A172 (cell line): ENCODE data around the gene DPYSL5. TPM values are rescaled to one million over a fixed set of nuclear protein-coding genes. Genes with fewer than 3 reads are reported as not detected.

Source experiments
- DNase-seq: peaks from one replicate; pipeline ENCODE4 v3.0.0-alpha.2; 2015; ENCODE audit warnings: low spot score
- total RNA-seq: library from RNA; depleted of rRNA; stranded (reverse); fragments of >200 nt; shearing (Covaris generic); gene quantifications from 2 replicates; pipeline ENCODE4 v1.2.3, GENCODE V29; 2014

Gene DPYSL5
- total RNA-seq, 1 experiment from 2014 or later: 8.4 TPM

DNA sequence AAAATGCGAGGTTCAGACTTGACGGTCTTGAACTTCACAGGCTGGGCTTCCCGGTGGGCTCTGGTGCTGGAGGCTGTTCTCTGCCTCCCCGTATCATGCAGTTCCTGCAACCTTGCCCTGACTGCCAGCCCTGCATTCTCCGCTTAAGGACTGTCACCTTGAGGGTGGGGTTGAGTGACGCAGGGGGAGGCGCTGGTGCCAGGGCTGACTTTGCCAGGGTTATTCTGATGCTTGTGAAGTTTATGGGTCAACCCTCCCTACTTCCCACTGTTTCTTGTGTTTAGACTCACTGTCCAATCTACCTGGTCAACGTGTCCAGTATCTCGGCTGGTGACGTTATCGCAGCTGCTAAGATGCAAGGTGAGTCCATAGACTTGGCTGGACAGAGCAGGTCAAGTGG lies 85.0 kb downstream of the DPYSL5 start:
- DNase-seq: no peak

DNA sequence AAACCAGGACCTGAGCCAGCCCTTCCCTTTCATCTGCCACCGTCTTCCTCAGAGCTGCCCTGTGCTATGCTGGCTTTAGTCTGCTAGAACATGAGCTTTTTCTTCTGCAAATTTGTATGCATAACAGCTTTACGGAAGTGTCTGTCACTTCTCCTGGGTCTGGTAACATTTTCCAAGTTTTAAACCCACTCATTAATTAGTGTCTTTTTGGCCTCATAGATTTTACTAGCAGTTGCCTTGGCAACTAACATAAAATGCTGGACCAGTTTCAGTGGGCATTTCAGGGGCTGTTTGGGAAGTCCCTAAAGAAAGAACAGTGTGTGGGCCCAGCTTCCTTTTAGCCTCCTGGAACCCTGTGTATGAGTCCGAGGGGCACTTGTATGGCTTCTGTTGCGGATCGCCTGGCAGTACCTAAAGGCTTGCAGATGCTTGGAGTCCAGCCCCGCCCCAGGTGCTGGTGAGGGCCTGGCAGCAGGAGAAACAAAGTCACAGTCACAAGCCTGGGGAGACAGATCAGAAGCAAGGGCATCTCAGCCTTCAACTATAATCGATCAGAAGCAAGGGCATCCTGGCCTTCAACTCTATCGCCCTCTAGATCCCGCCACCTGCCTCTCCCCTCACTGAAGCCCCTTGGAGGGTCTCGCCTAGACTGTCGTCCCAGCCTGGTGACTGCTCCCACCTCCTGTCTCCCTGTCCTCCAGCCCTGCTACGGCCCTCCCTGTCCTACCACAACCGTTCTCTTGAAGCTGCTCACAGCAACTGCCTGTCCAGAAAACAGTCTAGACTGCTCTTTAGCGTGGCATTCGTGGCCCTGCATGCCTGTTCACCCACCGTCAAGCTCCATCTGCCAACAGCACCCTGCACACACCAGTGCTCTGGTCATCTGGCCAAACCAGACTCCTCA lies 85.8 kb downstream of the DPYSL5 start:
- no peak for DNase-seq

DNA sequence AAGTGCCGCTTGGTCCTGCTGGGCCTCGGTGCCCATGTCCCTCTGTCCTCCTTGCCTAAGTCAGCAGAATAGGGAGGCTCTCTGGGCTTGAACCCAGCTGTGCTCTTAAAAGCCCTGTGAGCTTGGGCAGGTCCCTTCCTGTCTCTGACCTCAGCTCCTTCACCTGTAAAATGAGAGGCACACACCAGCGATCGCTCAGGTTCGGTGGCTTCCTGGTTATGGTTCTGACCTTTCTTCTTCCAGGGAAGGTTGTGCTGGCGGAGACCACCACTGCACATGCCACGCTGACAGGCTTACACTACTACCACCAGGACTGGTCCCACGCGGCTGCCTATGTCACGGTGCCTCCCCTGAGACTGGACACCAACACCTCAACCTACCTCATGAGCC lies 86.4 kb downstream of the DPYSL5 start:
- DNase-seq: no peak

DNA sequence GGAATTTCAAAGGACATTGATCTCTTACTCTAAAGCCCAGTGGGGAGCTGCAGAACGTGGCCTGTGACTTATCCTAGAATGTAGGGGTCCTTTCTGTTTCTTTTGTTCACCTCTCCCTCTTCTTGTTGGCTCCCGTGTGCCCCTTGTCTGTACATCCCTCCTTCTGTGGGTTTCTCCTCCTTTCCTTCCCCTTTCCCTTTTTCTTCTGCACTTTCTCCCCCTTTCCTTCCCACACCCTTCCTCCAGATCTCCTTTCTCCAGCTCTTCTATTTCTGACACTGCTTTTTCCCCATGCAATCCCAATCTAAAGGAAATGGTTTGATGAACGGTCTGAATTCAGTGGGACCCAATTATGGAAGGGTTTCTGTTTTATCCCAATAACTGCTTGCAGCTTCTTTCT lies 87.1 kb downstream of the DPYSL5 start:
- DNase-seq: no peak

DNA sequence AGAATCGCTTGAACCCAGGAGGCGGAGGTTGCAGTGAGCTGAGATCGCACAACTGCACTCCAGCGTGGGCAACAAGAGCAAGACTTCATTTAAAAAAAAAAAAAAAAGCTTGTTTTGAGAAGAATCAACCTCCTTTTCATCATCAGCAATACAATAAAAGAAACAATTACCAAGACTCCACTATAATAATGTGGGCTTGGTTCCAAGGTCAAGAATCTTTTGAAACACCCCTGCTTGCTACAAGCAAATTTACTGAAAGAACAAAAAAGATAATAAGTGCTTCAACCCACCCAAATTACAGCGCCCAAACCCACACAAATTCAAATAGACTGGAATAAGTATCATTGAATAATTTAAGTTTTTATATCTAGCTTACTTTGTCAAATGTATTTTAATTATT lies 88.9 kb downstream of the DPYSL5 start:
- no peak for DNase-seq

DNA sequence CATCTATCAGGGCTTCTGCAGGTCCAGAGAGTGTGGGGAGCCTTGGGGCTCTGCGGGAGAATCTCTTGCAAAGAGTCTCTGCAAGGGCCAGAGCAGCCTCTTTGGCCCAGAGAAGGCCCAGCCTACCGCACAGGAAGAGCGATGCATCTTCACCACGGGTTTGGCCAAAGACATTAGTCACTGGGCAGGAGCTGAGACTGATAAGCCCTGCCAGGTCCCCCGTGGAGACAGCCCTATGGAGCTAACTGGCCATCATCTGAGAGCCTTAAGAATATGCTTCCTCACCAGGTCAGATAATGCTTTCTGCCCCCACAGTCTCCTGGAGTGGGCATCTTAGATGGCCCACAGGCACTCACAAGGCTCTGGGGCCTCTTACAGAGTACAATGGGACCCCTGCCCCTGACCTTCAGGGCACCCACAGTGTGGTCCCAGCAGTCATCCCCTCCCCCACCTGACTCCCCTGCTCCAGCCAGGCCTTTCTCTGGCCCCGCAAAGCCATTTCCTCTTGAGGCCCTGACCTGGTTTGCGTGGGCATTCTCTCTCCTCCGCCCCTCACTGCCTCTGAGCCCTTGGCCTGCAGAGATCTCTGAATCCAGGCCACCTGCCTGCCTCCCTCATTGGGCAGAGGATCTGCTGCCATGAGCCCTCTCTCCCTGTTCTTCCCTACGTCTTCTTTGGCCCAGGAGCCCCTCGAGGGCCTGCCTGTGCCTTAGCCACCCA lies 90.6 kb downstream of the DPYSL5 start:
- peak; percentile 86 for DNase-seq

DNA sequence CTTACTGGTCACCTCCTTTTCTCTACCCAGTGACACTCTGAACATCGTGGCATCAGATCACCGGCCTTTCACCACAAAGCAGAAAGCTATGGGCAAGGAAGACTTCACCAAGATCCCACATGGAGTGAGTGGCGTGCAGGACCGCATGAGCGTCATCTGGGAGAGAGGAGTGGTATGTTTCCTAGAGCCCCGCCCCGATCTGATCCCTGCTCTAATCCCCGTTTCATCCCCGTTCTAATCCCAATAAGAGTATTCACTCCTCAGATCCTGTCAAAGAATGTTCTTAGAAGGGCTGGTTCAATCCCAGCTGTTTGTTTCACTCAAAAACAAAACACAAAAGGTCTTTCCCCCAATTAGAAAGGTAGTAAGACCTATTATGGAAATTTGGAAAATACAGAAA lies 92.1 kb downstream of the DPYSL5 start:
- DNase-seq: no peak

DNA sequence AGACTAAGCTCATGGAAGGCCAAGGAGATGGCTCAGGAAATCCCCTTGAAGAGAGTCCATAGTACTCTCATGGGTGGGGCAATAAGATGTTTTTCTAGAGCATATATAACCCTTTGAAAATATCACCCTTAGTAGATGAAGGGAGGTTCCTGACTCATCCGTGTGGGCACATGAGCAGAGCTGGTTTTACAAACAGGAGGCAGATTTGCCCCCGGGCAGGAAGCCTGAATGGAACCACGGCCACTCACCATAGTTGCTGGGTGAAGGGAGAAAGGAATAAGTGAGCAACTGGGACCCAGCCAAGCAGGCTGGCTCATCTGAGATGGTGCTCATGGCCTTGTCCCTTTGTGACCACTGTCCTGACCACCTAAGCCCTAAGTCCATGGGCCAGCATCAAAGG lies 93.6 kb downstream of the DPYSL5 start:
- peak; percentile 45 for DNase-seq

DNA sequence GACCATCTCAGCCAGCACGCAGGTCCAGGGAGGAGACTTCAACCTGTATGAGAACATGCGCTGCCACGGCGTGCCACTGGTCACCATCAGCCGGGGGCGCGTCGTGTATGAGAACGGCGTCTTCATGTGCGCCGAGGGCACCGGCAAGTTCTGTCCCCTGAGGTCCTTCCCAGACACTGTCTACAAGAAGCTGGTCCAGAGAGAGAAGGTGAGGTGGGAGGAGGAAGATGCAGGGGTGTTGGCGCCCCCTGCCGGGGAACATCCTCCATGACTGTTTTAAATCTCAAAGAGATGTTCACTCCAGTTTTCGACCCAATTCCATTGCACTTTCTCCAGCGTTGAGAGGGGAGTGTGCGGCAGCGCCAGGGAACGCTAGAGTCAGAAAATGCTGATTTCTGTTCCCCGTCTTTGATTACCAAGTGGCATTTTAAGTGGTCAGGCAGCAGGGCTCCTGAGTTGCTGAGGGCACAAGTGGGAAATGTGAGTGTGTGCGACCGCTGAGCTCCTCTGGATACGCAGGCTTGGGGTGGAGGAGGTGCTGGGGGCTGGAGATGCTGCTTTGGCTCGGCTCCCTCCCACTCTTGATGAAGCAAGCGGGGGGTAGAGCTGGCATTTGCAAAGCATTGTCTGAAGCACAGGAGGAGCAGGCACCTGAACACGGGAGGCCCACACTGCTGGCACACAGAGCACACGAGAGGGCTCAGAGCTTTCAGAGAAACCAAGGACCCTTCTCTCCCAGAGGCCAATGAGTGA lies 94.8 kb downstream of the DPYSL5 start:
- DNase-seq: peak; percentile 51

DNA sequence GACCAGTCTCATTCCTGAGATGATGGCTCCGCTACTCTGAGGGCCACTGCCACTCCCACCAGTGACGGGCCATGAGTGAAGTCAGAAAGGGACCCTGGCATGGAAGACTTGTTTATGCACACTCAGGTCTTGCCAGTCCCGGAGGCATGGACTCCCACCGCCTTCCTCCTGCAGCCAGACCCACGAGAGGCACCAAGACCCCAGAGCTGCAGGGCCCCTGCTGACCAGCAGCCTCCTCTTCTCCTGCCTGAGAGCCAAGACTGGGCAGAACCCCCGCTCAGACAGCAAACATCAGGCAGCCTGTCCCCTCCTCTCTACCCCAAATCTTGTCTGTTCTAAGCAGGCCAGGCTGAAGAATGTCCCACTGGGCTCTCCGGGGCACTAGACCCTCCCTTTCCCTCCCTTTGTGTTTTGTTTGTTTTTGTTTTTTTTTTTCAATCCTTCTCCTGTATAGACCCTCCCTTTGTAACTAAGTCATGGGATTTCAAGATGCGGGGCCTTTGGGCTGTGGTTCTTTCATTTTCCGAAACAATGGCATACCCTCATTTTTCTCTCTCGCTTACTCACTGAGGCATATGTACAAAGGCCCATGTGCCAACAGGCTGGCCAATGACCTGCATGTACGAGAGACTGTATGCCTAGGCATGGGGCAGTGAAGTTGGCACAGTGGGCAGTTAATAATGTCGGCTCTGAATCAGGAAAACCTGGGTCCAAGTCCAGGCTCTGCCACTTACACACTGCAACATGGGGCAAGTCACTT lies 98.2 kb downstream of the DPYSL5 start:
- no peak for DNase-seq

DNA sequence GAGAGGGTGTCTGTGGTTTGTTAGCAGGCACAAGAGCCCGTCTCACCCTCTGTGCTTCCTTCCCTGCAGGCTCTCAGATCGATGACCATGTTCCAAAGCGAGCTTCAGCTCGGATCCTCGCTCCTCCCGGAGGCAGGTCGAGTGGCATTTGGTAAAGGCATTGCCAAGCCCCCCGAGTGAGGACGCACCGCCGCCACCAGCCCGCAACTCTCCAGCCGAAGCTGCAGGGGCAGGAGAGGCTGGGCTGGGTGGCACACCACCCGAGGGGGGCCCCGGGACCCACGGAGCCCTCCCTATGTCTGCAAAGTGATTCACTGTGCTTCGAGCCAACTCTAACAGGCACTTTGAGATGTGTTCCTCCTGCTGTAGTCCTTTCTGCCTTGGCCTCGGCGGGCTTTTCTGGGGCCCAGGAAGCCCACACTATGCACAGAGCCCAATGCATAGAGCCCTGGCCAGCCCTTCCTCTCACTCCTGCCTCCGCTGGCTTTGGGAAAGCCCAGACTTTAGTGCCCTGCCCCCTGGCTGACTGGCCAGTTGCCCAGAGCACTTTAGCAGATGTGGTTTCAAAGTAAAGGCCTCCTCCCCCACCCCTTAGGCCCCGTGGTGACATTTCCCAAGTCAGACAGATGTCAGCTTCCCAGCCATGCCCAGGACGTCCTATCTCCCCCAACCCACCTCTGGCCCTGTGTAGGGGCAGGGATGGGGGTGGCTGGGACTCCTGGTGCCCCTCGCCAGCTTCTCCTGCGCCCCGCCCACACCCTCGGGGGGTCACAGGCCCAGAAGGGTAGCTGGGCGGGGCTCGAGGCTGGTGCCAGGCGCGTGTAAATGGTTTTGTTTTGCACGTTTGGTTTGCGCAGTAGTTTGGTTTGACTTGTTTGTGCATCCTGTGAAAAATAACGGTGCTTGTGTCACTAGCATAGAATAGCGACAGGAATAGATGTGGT lies 99.2 kb downstream of the DPYSL5 start:
- peak; percentile 78 for DNase-seq

DNA sequence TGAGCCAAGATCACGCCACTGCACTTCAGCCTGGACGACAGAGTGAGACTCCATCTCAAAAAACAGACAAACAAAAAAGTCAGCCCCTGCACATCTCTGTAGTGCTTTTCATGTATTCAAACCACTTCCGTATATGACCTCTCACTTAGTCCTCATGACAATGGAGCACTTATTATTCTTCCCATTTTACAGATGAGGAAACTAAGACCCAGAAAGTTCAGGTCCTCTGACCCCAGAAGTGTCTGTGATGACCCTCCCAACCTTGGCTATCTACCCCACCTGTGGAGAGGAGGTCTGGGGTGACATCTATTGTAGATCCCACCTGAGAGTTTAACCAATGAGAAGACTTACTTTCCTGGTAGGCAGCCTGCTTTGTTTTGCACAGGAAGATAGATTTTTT lies 100.9 kb downstream of the DPYSL5 start:
- DNase-seq: no peak

DNA sequence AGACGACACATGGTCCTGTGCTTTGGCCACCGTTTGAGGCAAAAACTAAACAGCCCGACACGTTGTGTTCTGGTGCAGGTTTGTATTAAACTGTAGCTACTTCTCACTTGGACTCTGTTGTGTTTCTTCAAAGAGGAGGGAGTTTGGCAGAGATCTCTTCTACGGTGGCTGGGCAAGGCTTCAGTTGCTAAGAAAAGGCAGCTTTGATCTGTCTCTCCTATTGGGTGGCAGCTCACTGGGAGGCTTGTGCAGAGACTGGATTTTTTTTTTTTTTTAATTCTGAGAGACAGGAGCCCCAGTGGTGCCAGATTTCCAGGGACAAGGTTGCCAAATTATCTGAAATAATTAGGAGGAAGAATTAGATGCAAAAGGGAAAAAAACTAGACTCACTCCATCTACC lies 102.3 kb downstream of the DPYSL5 start:
- DNase-seq: no peak

DNA sequence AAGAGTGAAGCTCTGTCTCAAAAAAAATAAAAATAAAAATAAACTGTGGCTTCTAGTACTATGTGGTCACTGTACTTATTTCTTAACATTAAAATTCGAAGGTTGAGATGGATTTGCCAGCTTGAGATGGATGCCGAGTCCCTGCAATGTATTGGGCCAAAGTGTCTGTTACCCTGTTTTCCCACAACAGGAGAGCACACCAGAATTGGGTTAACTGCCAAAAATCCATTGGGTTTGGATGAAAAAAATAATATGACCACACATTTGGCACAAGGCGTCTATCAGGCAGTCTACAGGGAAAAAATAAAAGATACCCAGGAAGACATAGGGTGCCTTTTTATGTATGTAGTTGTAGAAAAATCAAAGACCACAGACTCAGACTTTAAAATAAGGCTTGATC lies 103.3 kb downstream of the DPYSL5 start:
- DNase-seq: no peak

DNA sequence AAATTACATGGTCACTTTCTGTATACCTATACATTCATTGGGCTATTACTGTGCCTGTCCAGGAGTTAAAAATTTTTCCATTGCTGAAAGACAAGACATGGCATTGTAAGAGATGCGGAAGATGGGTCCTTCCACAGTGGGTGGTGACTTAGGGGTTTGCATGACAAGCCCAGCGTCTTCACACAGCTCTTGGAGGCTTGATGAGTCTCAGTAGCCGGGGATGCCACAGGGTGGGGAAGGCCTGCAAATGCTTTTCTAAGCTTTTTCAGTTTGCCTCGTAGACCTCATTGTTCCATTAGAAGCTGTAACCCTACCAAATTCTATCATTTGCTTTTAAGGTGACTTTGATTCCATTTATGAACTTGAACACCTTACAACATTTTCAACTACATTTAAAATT lies 104.4 kb downstream of the DPYSL5 start:
- DNase-seq: no peak

DNA sequence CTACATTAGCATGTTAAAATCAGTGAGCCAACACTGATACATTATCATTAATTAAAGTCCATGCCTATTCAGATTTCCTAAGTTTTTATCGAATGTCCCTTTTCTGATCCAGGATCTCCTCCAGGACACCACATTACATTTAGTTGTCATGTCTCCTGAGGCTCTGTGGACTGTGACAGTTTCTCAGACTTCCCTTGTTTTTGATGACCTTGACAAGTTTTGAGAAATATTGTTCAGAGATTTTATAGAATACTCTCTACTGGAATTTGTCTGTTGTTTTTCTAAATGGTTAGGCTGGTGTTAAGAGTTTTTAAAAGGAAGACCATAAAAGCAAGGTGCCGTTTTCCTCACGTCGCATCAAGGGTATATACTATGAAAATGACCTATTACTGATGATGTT lies 106.2 kb downstream of the DPYSL5 start:
- no peak for DNase-seq

DNA sequence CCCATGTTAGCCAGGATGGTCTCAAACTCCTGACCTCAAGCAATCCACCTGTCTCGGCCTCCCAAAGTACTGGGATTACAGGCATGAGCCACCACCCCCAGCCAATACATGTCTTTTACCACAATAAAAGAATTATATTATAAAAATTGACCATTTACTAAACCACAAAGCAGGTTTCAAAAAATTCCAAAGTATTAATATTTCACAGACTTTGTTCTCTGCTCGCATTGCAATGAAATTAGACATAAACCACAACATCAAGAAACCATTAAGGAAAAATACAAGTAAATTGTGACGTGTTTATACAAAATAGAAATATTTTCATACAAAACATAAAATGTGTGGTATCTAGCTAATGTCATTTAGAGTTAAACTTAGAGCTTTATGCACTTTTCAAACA lies 109.1 kb downstream of the DPYSL5 start:
- DNase-seq: no peak

DNA sequence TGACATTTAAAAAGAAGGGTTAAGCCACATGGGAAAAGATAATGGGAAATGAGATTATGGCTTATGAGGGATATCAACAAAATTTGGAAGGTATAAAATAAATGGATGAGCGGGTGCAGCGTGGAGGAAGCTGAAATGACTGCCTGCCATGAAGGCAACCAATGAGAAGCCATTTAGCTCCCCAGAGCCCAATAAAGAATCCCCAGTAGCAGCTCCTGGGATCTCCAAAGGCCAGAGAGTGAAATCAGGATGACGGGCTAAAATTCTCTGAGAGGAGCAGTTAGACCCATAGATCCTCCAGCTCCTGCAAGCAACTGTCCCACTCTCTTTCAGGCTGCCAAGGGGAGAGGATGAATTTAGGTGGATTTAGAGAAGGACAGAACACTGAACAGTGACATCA lies 109.6 kb downstream of the DPYSL5 start:
- no peak for DNase-seq

DNA sequence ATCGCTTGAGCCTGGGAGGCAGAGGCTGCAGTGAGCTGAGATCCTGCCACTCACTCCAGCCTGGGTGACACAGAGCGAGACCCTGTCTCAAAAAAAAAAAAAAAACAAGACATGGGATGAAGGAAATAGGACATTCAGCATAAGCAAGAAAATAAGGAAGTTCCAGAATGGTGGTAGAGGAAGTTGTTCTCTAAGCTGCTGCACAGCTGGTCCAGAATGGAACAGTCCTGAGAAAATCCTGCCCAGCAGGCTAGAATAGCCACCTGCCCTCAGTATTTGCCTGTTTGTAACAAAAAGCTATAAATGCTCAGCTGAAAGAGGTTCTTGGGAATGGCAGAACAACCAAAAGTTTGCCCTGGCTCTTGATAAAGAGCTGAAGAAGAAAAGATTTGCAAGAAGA lies 111.4 kb downstream of the DPYSL5 start:
- DNase-seq: no peak

DNA sequence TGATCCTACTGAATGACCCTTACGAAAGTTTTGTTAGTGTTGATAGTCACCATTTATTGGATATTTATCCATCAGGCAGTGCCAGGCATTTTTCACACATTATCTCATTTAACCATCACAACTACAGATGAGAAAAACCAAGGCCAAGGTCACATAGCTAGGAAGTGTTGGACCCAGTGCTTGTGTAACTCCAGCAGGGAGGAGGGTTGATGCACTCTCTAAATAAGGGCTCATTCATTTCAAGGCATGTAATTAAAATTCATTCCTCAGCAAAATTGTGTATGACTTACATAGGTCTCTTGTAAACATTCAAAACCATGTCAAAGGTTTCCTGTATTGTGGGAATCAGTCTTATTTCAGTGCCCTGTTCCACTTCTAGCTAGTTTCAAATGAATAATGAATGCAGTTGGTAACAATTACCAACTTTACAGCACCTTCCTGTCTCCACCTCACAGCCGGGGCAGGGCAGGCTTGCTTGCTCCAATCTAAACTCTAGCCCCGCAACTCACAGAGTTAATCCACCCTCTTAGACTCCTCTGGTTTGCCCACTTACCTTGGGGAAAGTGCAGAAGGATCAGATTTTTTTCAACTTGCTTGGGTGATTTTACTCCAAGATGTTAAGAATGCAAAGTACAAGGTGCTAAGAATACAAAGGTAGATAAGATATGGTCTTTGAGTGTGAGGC lies 116.7 kb downstream of the DPYSL5 start:
- no peak for DNase-seq
